Measurements from ENCODE around the gene LRRK1. TPM values are rescaled to one million over a fixed set of nuclear protein-coding genes. Genes with fewer than 3 reads are reported as not detected.

Gene LRRK1
- total RNA-seq, 1 donor from 2014 or later, result 105 TPM

- Histone ChIP-seq H3K4me1 (no peaks in the 10 kb centered on the region), H3K4me3 (no peak overlapping the region), H3K9me3 (no peaks in the 10 kb centered on the region), H3K36me3 (no peaks in the 10 kb centered on the region), H3K27ac (no peak overlapping the region), H3K27me3 (no peaks in the 10 kb centered on the region)
- no peak for DNase-seq (ENCODE audit: low spot score in 2 of 2)
- intact Hi-C loops (cut with DNase I), result no loop called here
- TF ChIP-seq, protein P1, sequence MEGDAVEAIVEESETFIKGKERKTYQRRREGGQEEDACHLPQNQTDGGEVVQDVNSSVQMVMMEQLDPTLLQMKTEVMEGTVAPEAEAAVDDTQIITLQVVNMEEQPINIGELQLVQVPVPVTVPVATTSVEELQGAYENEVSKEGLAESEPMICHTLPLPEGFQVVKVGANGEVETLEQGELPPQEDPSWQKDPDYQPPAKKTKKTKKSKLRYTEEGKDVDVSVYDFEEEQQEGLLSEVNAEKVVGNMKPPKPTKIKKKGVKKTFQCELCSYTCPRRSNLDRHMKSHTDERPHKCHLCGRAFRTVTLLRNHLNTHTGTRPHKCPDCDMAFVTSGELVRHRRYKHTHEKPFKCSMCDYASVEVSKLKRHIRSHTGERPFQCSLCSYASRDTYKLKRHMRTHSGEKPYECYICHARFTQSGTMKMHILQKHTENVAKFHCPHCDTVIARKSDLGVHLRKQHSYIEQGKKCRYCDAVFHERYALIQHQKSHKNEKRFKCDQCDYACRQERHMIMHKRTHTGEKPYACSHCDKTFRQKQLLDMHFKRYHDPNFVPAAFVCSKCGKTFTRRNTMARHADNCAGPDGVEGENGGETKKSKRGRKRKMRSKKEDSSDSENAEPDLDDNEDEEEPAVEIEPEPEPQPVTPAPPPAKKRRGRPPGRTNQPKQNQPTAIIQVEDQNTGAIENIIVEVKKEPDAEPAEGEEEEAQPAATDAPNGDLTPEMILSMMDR (IDR thresholded peaks at IDR 0.05), result no peak
These were observed 159.6 kb downstream of the LRRK1 start for GRCh38 chr15:101078669-101079323.

- TF ChIP-seq, protein P1 (IDR thresholded peaks at IDR 0.05), result no peak
- no peaks in the 10 kb centered on the region for H3K27me3 ChIP-seq
- H3K9me3 ChIP-seq, result no peaks in the 10 kb centered on the region
- H3K36me3 ChIP-seq, result no peaks in the 10 kb centered on the region
- H3K27ac ChIP-seq, result no peak overlapping the region
- intact Hi-C loops (cut with DNase I), result no loop called here
- no peak for DNase-seq (ENCODE audit: low spot score in 2 of 2)
- no peaks in the 10 kb centered on the region for H3K4me1 ChIP-seq
- H3K4me3 ChIP-seq, result no peak overlapping the region
These were observed 162.7 kb downstream of the LRRK1 start for GRCh38 chr15:101081900-101082299.

- Histone ChIP-seq H3K36me3 (no peaks in the 10 kb centered on the region), H3K27ac (no peak overlapping the region), H3K4me1 (peaks cover 0 to 3% of the 10 kb centered on the region in 2 donors), H3K9me3 (no peaks in the 10 kb centered on the region), H3K4me3 (no peak overlapping the region), H3K27me3 (no peaks in the 10 kb centered on the region)
- no peak for DNase-seq (ENCODE audit: low spot score in 2 of 2)
- intact Hi-C loops (cut with DNase I), result no loop called here
- TF ChIP-seq, protein P1 (IDR thresholded peaks at IDR 0.05), result no peak
These were observed 164.3 kb downstream of the LRRK1 start for GRCh38 chr15:101083336-101084045.

GRCh38 chr15:101084801-101085200, 165.6 kb downstream of the LRRK1 start:
- Histone ChIP-seq H3K27ac (no peak overlapping the region), H3K9me3 (no peaks in the 10 kb centered on the region), H3K27me3 (no peaks in the 10 kb centered on the region), H3K36me3 (no peaks in the 10 kb centered on the region), H3K4me1 (peaks cover 0 to 8% of the 10 kb centered on the region in 2 donors), H3K4me3 (no peak overlapping the region)
- DNase-seq (ENCODE audit: low spot score in 2 of 2), result no peak
- TF ChIP-seq, protein P1 (IDR thresholded peaks at IDR 0.05), result no peak
- intact Hi-C loops (cut with DNase I), result no loop called here

DNA sequence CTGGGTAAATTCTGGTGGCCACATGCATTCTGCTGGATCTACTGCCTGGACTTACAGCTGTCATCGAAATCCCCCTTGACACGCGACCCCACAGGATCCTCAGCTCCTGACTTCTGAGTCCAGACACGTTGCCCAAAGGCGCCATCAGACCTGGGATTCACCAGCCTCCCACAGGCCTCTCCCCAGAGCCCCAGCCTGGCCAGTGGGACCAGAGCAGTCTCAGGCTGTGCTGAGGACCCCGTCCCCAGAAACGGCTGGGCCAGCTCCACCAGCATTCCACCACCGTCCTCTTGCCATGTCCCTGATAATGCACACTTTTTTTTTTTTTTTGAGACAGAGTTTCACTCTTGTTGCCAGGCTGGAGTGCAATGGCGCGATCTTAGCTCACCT, 166.1 kb downstream of the LRRK1 start:
- H3K9me3 ChIP-seq, result no peaks in the 10 kb centered on the region
- H3K27ac ChIP-seq, result no peak overlapping the region
- H3K4me1 ChIP-seq, result peaks cover 0 to 10% of the 10 kb centered on the region in 2 donors
- TF ChIP-seq, protein P1 (IDR thresholded peaks at IDR 0.05), result no peak
- no peak for DNase-seq (ENCODE audit: low spot score in 2 of 2)
- H3K27me3 ChIP-seq, result no peaks in the 10 kb centered on the region
- intact Hi-C loops (cut with DNase I), result no loop called here
- no peak overlapping the region for H3K4me3 ChIP-seq
- H3K36me3 ChIP-seq, result no peaks in the 10 kb centered on the region
